H1 (cell line): Measurements from ENCODE around the gene METTL9. TPM values are rescaled to one million over a fixed set of nuclear protein-coding genes. Genes with fewer than 3 reads are reported as not detected.

Experiments used
- E2F6 ChIP-seq: IDR thresholded peaks from 2 replicates; pipeline ENCODE4 v1.6.1; 2012; ENCODE audit warnings: inconsistent platforms
- polyA plus RNA-seq, 7 experiments: library from polyadenylated mRNA; depleted of rRNA in 3 of 7; stranded (reverse) in 5 of 7; unstranded in 2 of 7; fragments of >200 nt in 5 of 7; fragments of 200-250 nt in 2 of 7; gene quantifications; 1 replicate in 5 of 7; 2 replicates in 1 of 7; 4 replicates in 1 of 7; pipeline versions ENCODE4 v1.2.1 to v1.2.3, GENCODE V29; 2011 to 2013; ENCODE audit warnings: missing spikeins in 2 of 7, mixed read lengths in 2 of 7
- total RNA-seq: library from RNA; stranded (reverse); fragmentation: NEBNext Ultra II Directional; extraction: Animal tissue kit (Norgen Biotek cat#: 25700); gene quantifications from 2 replicates; pipeline ENCODE4 v1.2.1, GENCODE V29; 2021

The METTL9 gene
- total and polyA plus RNA-seq, 2 of the 8 experiments (the other 6 are each of a cell fraction or from before 2014, with no cell fraction given) = 45.4 to 112 TPM

GRCh38 chr16:21608639-21609328, 9.4 kb downstream of the METTL9 start (continued):
- no peak for TF ChIP-seq E2F6
